H9 (cell line): ENCODE data around the gene SHISA7. TPM values are rescaled to one million over a fixed set of nuclear protein-coding genes. Genes with fewer than 3 reads are reported as not detected.
A peak's percentile ranks its signal among the peaks of the same experiment; 100 is the strongest.

Experiments used
- DNase-seq: peaks from one replicate; pipeline ENCODE4 v3.0.0-alpha.2; 2017
- H2AFZ ChIP-seq: one replicate; pipeline ENCODE4 v1.6.1; 2013; ENCODE audit warnings: mild to moderate bottlenecking, low read length, control low read depth, moderate library complexity
- H2AK5ac ChIP-seq: 2 replicates; pipeline ENCODE4 v1.6.1; 2013; ENCODE audit warnings: low read length, control low read depth, mixed read lengths; ENCODE audit not compliant: insufficient read length
- H2BK120ac ChIP-seq: one replicate; pipeline ENCODE4 v1.6.1; 2013; ENCODE audit warnings: low read depth, mild to moderate bottlenecking, low read length, control low read depth, inconsistent platforms; ENCODE audit not compliant: poor library complexity, severe bottlenecking
- H2BK12ac ChIP-seq: 2 replicates; pipeline ENCODE4 v1.6.1; 2013; ENCODE audit warnings: low read length, control low read depth, mixed read lengths, low read depth; ENCODE audit not compliant: insufficient read length
- H2BK15ac ChIP-seq: 2 replicates; pipeline ENCODE4 v1.6.1; 2013; ENCODE audit warnings: low read depth, low read length, control low read depth
- H2BK20ac ChIP-seq: one replicate; pipeline ENCODE4 v1.6.1; 2013; ENCODE audit warnings: low read depth, mild to moderate bottlenecking, low read length, control low read depth, inconsistent platforms; ENCODE audit not compliant: poor library complexity, severe bottlenecking
- H2BK5ac ChIP-seq: 2 replicates; pipeline ENCODE4 v1.6.1; 2013; ENCODE audit warnings: low read length, control low read depth, mixed read lengths; ENCODE audit not compliant: insufficient read length
- H3K14ac ChIP-seq: 2 replicates; pipeline ENCODE4 v1.6.1; 2013; ENCODE audit warnings: low read length, control low read depth; ENCODE audit not compliant: insufficient read depth
- H3K18ac ChIP-seq: 2 replicates; pipeline ENCODE4 v1.6.1; 2013; ENCODE audit warnings: low read depth, mild to moderate bottlenecking, mixed read lengths, low read length, control low read depth; ENCODE audit not compliant: insufficient read length
- H3K23ac ChIP-seq: 2 replicates; pipeline ENCODE4 v1.6.1; 2013; ENCODE audit warnings: low read length, control low read depth, mixed read lengths, low read depth; ENCODE audit not compliant: insufficient read length
- H3K23me2 ChIP-seq: 2 replicates; pipeline ENCODE4 v1.6.1; 2013; ENCODE audit warnings: low read depth, mild to moderate bottlenecking, mixed read lengths, low read length, control low read depth; ENCODE audit not compliant: insufficient read length, poor library complexity, severe bottlenecking
- H3K27ac ChIP-seq: 2 replicates; pipeline ENCODE4 v1.5.1; 2013; ENCODE audit warnings: low read length, control low read depth, mixed read lengths, low read depth; ENCODE audit not compliant: insufficient read length
- H3K27me3 ChIP-seq: 2 replicates; pipeline ENCODE4 v1.6.1; 2013; ENCODE audit warnings: low read length, control low read depth, inconsistent platforms; ENCODE audit not compliant: insufficient read depth
- H3K4ac ChIP-seq: 2 replicates; pipeline ENCODE4 v1.6.1; 2013; ENCODE audit warnings: low read depth, mild to moderate bottlenecking, control low read depth, inconsistent platforms, low read length, moderate library complexity
- H3K4me1 ChIP-seq: 2 replicates; pipeline ENCODE4 v1.6.1; 2013; ENCODE audit warnings: low read length, control low read depth, inconsistent platforms; ENCODE audit not compliant: insufficient read depth
- H3K4me2 ChIP-seq: 2 replicates; pipeline ENCODE4 v1.6.1; 2013; ENCODE audit warnings: low read length, control low read depth, mixed read lengths; ENCODE audit not compliant: insufficient read length, insufficient read depth
- H3K56ac ChIP-seq: 2 replicates; pipeline ENCODE4 v1.6.1; 2013; ENCODE audit warnings: low read depth, mild to moderate bottlenecking, mixed read lengths, low read length, control low read depth; ENCODE audit not compliant: insufficient read length
- H3K79me1 ChIP-seq: 2 replicates; pipeline ENCODE4 v1.6.1; 2013; ENCODE audit warnings: low read depth, mild to moderate bottlenecking, moderate library complexity, low read length, control low read depth, inconsistent platforms; ENCODE audit not compliant: insufficient read depth, poor library complexity, severe bottlenecking
- H3K79me2 ChIP-seq: 2 replicates; pipeline ENCODE4 v1.6.1; 2013; ENCODE audit warnings: low read length, control low read depth, inconsistent platforms; ENCODE audit not compliant: insufficient read depth
- H3K9ac ChIP-seq: 2 replicates; pipeline ENCODE4 v1.6.1; 2013; ENCODE audit warnings: low read length, control low read depth, mixed read lengths; ENCODE audit not compliant: insufficient read length; ENCODE audit errors: extremely low read depth
- H3K9me3 ChIP-seq: one replicate; pipeline ENCODE4 v1.6.1; 2013; ENCODE audit warnings: low read depth, low read length, inconsistent platforms; ENCODE audit not compliant: control insufficient read depth
- H3T11ph ChIP-seq: one replicate; pipeline ENCODE4 v1.6.1; 2013; ENCODE audit warnings: mild to moderate bottlenecking, low read length, control low read depth, inconsistent platforms
- H4K20me1 ChIP-seq: one replicate; pipeline ENCODE4 v1.6.1; 2013; ENCODE audit not compliant: control insufficient read depth, insufficient read length, insufficient read depth
- H4K5ac ChIP-seq: 2 replicates; pipeline ENCODE4 v1.6.1; 2013; ENCODE audit warnings: low read depth, mild to moderate bottlenecking, mixed read lengths, low read length, control low read depth; ENCODE audit not compliant: insufficient read length
- H4K8ac ChIP-seq: replicated peaks from 2 replicates; pipeline ENCODE4 v1.6.1; 2013; ENCODE audit warnings: low read length, control low read depth, mixed read lengths, low read depth; ENCODE audit not compliant: insufficient read length
- H4K91ac ChIP-seq: 2 replicates; pipeline ENCODE4 v1.6.1; 2013; ENCODE audit warnings: low read depth, mild to moderate bottlenecking, moderate library complexity, mixed read lengths, low read length, control low read depth; ENCODE audit not compliant: insufficient read length
- H3K27ac Mint-ChIP-seq, 3 experiments: 2 replicates in 2 of 3; 3 replicates in 1 of 3; pipeline ENCODE4 v1.8.0; 2020 to 2021; ENCODE audit warnings: mixed read lengths in 3 of 3, mild to moderate bottlenecking in 1 of 3, moderate library complexity in 1 of 3
- H3K27me3 Mint-ChIP-seq: 2 replicates; pipeline ENCODE4 v1.8.0; 2021; ENCODE audit warnings: low read depth, mild to moderate bottlenecking, moderate library complexity, mixed read lengths
- H3K36me3 Mint-ChIP-seq, 3 experiments: 2 replicates in 2 of 3; 3 replicates in 1 of 3; pipeline ENCODE4 v1.8.0; 2020 to 2021; ENCODE audit warnings: low read depth in 3 of 3, mixed read lengths in 3 of 3; ENCODE audit not compliant: insufficient read depth in 1 of 3
- H3K4me1 Mint-ChIP-seq, 2 experiments: 2 replicates each; pipeline ENCODE4 v1.8.0; 2020; ENCODE audit warnings: mixed read lengths in 2 of 2
- H3K4me3 Mint-ChIP-seq, 2 experiments: 2 replicates in 1 of 2; 3 replicates in 1 of 2; pipeline ENCODE4 v1.8.0; 2020 to 2021; ENCODE audit warnings: mild to moderate bottlenecking in 2 of 2, mixed read lengths in 2 of 2, moderate library complexity in 1 of 2
- H3K9me3 Mint-ChIP-seq, 2 experiments: 2 replicates in 1 of 2; 3 replicates in 1 of 2; pipeline ENCODE4 v1.8.0; 2020; ENCODE audit warnings: mild to moderate bottlenecking in 2 of 2, mixed read lengths in 2 of 2, moderate library complexity in 1 of 2
- CTCF ChIP-seq: fragments of 200-600 bp; sonication (generic); conservative IDR thresholded peaks from 3 replicates; pipeline ENCODE4 v1.8.0; 2021; ENCODE audit warnings: antibody characterized with exemption, mild to moderate bottlenecking
- WGBS: extraction: QIAGEN DNeasy Blood & Tissue Kit; methylation state at CpG from one replicate; pipeline ENCODE4 v1.1.7; 2013; ENCODE audit warnings: missing lambda C conversion rate, low lambda C conversion rate, mixed read lengths; ENCODE audit not compliant: insufficient read length; ENCODE audit errors: extremely low coverage; 5-methylcytosine and 5-hydroxymethylcytosine counted together
- total RNA-seq: library from RNA; stranded (reverse); gene quantifications from 2 replicates; pipeline ENCODE4 v1.2.1, GENCODE V29; 2021

The SHISA7 gene
- total RNA-seq, 1 experiment from 2014 or later = 0.31 TPM

DNA sequence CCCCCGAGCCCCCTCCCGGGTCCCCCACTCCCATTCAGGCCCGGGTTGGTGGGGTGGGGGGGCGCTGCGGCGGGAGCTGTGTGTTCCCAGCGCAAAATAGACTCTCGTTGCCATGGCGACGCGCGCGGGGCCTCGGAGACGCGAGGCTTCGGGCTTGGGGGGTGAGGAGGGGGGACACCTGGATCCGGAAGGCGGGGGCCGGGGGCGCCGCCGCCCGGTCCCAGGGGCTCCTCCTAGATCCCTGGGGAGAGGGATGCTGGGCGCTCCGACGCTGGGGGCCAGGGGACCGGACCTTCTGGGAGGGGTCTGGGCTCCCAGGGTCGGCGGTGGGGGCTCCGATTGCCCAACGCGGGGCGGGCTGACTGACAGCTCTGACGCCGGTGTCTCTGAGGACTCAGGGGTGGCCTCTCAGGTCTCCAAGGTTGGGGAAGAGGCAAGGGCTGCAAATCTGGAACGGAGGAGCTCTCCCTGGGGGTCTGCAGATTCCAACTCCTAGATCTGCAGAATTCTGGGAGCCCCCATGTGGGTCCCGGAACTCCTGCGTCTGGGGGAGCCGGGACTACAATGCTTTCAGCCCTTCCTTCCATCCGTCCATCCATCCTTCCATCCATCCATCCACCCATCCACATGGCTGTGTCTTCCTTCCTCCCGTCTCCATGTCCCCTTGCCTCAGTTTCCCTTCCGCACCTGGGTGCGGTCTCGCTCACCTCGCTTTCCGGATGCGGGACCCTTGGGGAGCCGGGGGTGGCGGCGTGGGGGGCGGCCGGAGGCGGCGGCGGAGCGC, 9.1 kb upstream of the SHISA7 start:
- WGBS = no CpG with 5 or more reads among the region's 57 CpGs
- no peak for TF ChIP-seq CTCF
- Histone ChIP-seq H4K8ac (no peak overlapping the region), H3K23ac (no peak overlapping the region), H3K9ac (no peak overlapping the region), H2BK15ac (no peak overlapping the region), H3K27ac (no peak overlapping the region), H2BK120ac (no peak overlapping the region), H3K4ac (no peak overlapping the region), H2AFZ (no peak overlapping the region), H2AK5ac (no peak overlapping the region), H3K79me2 (no peaks in the 10 kb centered on the region), H3K14ac (no peak overlapping the region), H4K91ac (no peak overlapping the region), H3K23me2 (peaks cover 4% of the 10 kb centered on the region), H3K27me3 (peaks cover 32% of the 10 kb centered on the region; the same call in 1 of the 2 replicates), H4K5ac (no peak overlapping the region), H3K79me1 (no peaks in the 10 kb centered on the region), H4K20me1 (no peaks in the 10 kb centered on the region), H3K56ac (no peak overlapping the region), H3T11ph (no peak overlapping the region), H2BK20ac (no peak overlapping the region), H3K18ac (no peak overlapping the region), H2BK5ac (no peak overlapping the region), H3K9me3 (no peaks in the 10 kb centered on the region), H2BK12ac (no peak overlapping the region), H3K4me1 (no peaks in the 10 kb centered on the region), H3K4me2 (peak overlapping the region; percentile 86)
- Mint-ChIP-seq H3K4me3 (peak overlapping the region; percentile 60 to 87), H3K4me1 (peaks cover 3 to 13% of the 10 kb centered on the region in 2 experiments; a peak in 3 of 4 replicates), H3K9me3 (no peaks in the 10 kb centered on the region; a peak in 1 of 5 replicates), H3K27ac (no peak overlapping the region), H3K27me3 (peaks cover 27% of the 10 kb centered on the region), H3K36me3 (peaks cover 13 to 18% (median 16%) of the 10 kb centered on the region in 3 experiments; a peak in 5 of 7 replicates)
- DNase-seq = no peak
